ENCODE measurements around the gene FYB1.

Gene FYB1

DNA sequence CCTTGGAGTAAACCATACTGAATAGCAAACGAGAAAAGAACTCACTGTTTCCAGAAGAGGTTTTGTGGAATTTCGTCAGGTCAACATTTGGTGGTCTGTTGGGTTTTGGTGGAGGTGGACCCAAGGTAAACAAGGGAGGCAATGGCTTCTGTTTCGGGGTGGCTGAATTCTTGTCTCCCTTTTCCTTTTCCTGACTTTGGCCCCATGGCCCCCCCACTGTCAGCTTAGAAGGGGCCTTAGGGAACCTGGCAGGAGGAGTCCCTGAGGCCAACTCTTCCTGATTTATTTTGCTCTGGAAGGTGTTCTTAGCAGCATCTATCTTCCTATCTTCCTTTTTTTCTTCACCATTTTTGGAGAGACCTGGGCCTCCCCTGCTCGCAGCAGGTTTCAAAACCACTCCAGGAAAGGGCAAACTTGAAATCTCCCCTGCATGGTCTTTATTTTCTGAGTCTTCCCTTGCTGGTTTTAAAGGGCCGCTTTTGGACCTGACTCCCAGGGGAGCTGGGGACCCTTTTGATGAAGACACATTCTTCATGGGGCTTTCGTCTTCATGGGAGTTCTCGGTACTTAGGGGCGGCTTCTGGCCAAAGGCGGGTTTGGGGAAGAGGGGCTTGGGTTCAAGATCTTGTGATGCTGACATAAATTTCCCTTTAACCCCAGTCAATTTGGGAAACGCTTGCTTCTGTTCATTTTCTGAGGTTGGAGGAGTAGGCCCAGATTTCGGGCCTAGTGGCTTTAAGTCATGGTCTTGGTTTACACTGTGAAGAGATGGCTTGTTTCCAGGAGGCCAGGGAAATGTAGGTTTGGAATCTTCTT, 17.4 kb downstream of the FYB1 start:
- no peak for TF ChIP-seq CTCF (IDR thresholded peaks at IDR 0.05; ENCODE audit: low read depth, low read length, missing control alignments)
- no peak overlapping the region for H3K4me3 ChIP-seq (ENCODE audit: low read depth, low read length)
- DNase-seq (ENCODE audit: low read depth), result no peak
- in situ Hi-C loops (cut with HindIII; ENCODE audit: low sequenced_read_pairs), result no loop called here

- DNase-seq (ENCODE audit: low read depth), result no peak
- no peak for TF ChIP-seq CTCF (IDR thresholded peaks at IDR 0.05; ENCODE audit: low read depth, low read length, missing control alignments)
- in situ Hi-C loops (cut with HindIII; ENCODE audit: low sequenced_read_pairs), result no loop called here
- H3K4me3 ChIP-seq (ENCODE audit: low read depth, low read length), result no peak overlapping the region
Measured at GRCh38 chr5:39201160-39201780, 18.1 kb downstream of the FYB1 start.

GRCh38 chr5:39200081-39200480, 19.3 kb downstream of the FYB1 start:
- in situ Hi-C loops (cut with HindIII; ENCODE audit: low sequenced_read_pairs), result no loop called here
- no peak for TF ChIP-seq CTCF (IDR thresholded peaks at IDR 0.05; ENCODE audit: low read depth, low read length, missing control alignments)
- no peak overlapping the region for H3K4me3 ChIP-seq (ENCODE audit: low read depth, low read length)
- no peak for DNase-seq (ENCODE audit: low read depth)

DNA sequence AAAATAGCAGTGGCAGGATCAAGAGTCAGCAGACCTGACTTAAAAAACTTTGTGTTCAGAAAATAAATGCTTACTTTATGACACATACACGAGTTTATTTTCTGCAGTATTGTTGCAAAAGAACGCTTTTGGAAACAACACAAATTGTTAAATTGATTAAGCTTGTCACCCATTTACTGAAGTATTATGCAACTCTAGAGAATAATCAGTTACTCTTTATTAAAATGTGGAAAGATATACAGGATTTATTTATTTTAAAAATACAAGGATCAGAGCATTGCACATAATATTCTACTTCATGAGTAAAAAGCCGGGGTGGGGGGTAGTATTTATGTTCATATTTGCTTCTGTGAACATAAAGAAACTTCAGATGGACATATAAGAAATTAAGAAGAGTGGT, 20.0 kb downstream of the FYB1 start:
- no peak for DNase-seq (ENCODE audit: low read depth)
- TF ChIP-seq CTCF (IDR thresholded peaks at IDR 0.05; ENCODE audit: low read depth, low read length, missing control alignments), result no peak
- in situ Hi-C loops (cut with HindIII; ENCODE audit: low sequenced_read_pairs), result no loop called here
- H3K4me3 ChIP-seq (ENCODE audit: low read depth, low read length), result no peak overlapping the region

DNA sequence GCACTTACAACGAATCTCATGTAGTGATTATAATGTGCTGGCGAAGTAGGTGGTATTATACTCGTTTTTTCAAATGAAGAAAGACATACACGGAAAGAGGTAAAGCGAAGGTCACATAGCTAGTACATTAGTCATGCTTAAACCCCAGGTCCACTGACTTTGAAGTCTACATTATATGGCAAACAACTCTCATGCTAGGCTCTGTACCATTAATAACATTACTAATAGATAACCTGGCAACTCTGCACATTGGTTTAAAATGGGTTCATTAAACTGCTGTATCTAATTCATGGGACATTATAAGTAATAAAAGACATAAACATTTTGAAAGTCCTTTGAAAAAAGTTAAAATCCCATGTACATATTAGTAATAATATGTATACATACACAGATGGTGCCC, 21.2 kb downstream of the FYB1 start:
- in situ Hi-C loops (cut with HindIII; ENCODE audit: low sequenced_read_pairs), result no loop called here
- no peak for DNase-seq (ENCODE audit: low read depth)
- H3K4me3 ChIP-seq (ENCODE audit: low read depth, low read length), result no peak overlapping the region
- TF ChIP-seq CTCF (IDR thresholded peaks at IDR 0.05; ENCODE audit: low read depth, low read length, missing control alignments), result no peak

DNA sequence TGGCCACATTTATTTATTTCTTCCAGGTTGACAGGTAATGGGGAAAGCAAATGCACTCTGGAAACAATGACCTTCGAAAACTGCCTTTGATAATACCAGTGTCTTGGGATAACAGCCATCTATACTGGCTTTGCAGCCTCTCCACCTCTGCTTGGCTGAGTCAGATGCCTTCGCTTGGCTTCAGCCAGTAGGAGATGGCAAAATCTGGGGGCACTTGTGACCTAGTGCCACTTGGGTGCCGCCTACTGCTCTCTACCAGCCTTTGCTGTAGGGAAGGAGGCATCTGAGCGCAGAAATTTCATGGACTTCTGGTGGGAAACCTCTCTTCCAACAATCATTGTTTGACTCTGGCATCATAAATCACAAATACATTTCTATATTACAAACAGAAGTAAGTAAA, 21.8 kb downstream of the FYB1 start:
- TF ChIP-seq CTCF (IDR thresholded peaks at IDR 0.05; ENCODE audit: low read depth, low read length, missing control alignments), result no peak
- no peak overlapping the region for H3K4me3 ChIP-seq (ENCODE audit: low read depth, low read length)
- in situ Hi-C loops (cut with HindIII; ENCODE audit: low sequenced_read_pairs), result no loop called here
- DNase-seq (ENCODE audit: low read depth), result no peak
